GM19328 (cell line): ENCODE measurements around the gene AGMO.

Experiments used
- ATAC-seq: cut with Tn5 transposase; IDR thresholded peaks from one replicate; pipeline ENCODE4 v1.9.1; 2021; ENCODE audit warnings: mild to moderate bottlenecking, moderate library complexity; ENCODE audit not compliant: unreplicated experiment

The AGMO gene

DNA sequence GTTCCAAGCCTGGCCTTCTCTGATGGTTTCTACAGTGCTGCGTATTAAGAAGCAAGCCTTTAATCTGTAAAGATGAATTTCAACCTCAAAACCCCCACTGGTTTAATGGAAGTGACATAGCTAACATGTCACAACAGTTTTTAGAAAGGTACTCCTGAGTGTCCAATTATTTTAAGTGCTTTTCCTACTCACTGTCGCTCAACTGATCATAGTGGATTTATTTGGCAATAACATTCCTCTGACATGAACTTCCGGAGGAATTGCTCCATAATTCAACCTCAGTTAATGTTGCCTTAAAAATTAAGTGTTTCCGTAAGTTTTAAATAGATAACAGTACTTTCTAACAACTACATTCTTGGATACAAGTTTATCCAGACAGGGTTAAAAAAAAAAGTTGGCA is 57.5 kb downstream of the AGMO start:
- ATAC-seq, result no peak

DNA sequence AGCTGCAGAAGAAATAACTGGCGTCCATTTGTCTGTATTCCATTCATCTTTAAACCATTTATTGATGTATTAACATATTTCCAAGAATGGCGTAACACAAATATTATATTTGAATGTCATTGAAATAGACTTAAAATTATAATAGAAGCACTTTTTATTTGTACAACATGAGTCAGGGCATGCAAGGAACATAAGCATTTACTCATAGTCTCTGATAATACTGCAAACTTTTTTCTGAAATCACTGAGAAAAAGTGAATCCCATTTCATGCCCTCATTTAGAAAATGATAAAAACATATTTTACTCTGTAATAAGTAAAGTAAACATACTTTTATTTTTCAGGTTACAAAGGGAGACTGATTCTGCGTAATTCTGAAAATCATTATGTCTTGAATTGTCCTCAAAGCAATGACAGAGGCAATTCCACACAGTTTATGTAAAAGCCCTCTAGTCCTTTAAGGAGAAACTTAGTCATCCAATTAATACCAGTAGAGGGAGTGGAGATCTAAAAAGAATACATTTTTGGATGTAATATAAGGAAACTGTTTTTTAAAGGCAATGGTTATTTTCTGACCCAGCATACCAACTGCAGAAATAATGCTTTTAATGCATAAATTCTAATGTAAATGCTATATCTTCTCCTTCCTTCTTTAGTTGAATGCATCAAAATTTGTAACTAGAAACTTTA is 58.1 kb downstream of the AGMO start:
- ATAC-seq, result no peak

GRCh38 chr7:15498465-15498864 is 63.4 kb downstream of the AGMO start:
- no peak for ATAC-seq

GRCh38 chr7:15495170-15495569 is 66.6 kb downstream of the AGMO start:
- ATAC-seq, result no peak

DNA sequence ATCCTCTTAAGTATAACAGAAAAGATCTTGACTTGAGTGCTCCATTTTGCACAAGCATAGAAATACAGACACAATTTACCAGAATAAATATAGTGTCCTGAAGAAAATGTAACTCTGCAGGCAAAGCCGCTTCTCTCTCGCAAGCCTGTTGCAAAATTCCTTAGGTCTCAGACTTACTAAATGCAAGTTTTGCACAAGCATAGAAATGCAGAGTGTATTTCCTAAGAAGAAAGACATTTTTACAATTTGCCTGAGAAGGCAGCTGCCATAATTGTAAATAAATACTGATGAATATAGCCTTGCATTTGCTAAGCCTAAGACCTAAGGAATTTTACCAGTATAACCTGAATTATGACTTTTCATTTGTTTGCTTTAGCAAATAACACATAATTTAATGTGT is 67.1 kb downstream of the AGMO start:
- ATAC-seq, result no peak

DNA sequence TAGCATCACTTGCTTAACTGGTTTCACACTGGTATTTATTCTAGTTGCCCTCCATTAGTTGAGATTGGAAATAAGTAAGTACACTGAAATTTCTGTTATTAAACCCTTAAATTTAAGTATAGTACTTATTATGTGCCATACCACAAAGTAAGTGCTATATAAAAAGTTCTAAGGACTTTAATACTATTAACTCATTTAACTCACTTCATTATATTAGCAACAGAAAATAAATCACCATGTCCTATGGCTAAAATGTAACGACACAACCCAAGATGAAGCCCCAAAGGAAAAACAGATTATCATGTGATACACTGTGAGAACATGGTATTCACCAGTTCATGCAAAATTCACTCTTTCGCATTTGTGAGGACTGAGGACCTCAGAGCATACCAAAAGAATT is 70.5 kb downstream of the AGMO start:
- ATAC-seq, result no peak

DNA sequence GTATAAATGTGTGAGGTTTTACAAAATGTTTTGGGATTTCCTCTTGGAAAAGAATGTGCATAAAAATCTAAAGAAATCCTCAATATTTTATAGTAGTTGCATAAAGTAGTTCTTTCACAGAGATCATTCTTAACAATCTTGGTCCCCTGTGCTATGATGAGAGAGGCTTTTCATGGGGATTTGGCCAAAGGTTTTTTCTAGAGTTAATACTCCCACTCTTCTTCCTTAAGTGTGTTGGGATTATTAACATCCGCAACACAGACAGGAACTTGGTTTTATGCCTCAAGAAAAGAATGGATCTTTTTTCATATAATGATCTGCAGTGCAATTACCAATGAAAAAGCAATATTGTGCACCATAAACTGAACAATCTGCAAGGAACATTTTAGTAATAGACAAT is 71.5 kb downstream of the AGMO start:
- ATAC-seq, result no peak

DNA sequence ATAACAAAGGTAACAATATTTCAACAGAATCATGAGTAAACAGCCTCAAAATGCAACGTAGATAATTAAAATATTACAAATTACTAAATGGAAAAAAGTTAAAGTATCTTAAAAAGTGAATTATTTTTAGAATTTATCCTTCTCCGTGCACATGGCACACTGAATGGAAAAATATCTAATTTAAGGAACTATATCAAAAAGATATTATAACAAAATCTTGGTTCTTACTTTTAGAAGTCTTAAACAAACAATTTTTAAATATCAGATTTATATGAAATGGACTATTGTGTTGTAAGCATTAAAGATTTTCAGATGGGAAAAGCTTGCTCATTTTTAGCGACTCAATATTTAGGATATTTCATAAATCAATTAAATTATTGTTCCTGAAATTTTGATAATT is 72.0 kb downstream of the AGMO start:
- ATAC-seq, result no peak

- no peak for ATAC-seq
These were observed 72.4 kb downstream of the AGMO start for GRCh38 chr7:15489383-15489782.

- no peak for ATAC-seq
These were observed 73.4 kb downstream of the AGMO start for GRCh38 chr7:15488401-15488800.

DNA sequence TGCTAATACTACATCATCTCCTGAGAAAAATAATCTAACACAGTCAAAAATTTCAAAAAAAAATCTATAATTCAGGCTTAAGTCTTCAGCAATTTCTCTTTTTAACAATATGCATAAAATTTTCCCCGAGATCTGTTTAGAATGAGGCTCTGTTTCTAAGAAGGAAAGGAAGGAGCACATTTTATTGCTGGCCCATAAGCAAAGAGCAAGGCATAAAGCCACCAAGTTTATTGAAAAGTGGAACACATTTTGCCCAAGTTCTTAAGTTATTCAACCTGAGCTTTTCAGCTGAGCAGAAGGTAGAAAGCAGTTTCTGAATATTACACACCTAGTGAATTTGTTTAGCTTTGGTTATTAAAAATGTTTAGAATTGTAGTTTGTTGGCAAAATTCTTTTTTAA is 73.9 kb downstream of the AGMO start:
- no peak for ATAC-seq

DNA sequence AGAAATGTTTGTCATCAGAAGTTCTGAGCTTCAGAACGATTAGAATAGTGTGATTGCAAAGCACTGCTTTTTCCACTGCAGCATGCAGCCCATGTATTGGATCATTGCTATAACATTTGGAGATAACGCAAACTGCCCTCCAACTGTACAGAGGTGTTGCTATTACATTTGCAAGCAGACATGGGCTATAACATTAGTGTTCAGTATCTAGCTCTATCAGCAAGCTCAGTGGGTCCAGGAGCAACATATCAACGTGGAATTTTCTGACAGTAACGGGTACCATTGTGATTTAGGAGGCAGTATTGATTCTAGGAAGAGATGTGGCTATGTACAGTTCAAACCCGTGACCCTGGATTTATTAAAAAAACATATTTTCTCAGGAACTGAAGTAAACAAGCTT is 75.8 kb downstream of the AGMO start:
- no peak for ATAC-seq

DNA sequence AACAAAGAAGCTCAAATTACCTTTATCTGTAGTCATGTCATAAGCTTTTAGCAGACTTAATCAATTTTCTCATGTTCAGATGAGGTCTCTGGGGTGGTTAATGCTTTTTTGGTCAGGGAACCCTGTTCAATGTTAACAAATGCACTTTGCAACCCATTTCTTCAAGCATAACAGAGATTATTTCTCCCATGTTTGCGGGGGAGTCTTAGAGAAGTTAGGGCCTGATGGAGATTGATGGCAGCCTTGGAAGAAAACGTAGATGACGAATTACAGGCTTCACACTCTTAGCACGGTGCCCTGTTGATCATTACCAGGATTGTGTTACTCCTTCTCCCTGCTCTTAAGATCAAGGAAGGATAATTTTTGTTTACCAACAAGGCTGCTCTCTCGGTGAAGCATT is 76.4 kb downstream of the AGMO start:
- ATAC-seq, result no peak

- no peak for ATAC-seq
These were observed 80.7 kb downstream of the AGMO start for GRCh38 chr7:15481132-15481531.

DNA sequence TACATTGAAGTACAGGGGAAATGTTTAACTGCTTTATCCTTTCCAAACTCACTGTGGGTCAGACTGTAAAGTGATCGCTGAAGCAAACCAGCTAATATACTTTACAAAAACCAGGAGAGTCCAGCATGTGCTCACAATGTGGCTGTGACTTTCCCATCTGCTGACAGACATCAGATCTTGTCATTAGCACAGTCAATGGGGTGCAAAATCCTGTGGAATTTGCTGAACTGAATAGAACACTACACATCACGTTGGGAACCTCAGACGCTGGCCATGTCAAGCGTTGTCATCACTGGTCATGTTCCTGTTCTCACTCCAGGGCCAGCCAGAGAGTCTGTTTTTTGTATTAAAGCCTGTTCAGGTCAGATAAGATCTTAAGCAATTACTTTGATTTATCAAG is 83.4 kb downstream of the AGMO start:
- no peak for ATAC-seq

GRCh38 chr7:15476531-15476918 is 85.3 kb downstream of the AGMO start:
- ATAC-seq, result no peak

DNA sequence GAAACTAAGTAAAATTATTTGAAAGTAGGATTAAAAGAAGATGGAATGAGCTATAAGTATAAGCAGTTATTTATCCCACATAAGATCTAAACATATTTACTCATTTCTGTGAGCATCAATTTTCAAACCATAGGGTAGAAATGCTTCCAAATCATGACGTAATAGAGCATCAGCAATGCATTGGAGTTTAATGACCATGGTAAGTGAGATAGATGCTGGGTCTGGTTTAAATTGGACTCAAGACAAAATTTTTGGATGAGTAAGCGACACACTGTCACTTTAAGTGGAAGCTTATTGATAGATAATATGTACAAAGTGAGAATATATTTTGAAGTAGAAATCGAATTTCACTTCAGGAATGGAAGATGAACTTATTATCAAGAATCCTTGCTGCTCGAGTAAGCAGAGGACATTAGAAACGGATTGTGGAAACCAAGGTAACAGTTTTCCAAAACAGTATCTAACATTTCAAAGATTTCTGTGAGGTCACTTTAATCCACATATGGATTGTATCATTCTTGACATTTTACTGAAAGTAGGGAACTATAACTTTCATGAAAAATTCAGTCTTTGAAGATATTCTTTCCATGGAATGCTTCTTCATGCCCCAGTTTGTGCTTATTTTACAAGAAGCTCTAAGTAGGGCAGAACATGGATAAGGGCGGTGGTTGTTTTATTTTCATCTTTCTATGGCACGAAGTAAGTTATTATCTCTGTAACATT is 85.8 kb downstream of the AGMO start:
- no peak for ATAC-seq

DNA sequence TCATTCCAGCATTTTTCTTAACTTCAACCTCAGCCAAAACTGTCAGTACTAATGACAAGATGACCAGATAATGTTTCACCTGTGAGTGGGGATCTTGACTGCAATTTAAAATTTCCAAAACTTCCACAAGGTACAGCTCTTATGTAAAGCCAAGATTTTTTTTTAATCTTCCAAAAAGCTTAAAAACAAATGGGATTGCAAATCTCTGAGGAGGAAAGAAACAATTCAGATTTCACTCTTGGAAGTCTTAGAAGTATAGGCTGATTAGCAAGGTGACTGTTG is 90.2 kb downstream of the AGMO start:
- ATAC-seq, result no peak

DNA sequence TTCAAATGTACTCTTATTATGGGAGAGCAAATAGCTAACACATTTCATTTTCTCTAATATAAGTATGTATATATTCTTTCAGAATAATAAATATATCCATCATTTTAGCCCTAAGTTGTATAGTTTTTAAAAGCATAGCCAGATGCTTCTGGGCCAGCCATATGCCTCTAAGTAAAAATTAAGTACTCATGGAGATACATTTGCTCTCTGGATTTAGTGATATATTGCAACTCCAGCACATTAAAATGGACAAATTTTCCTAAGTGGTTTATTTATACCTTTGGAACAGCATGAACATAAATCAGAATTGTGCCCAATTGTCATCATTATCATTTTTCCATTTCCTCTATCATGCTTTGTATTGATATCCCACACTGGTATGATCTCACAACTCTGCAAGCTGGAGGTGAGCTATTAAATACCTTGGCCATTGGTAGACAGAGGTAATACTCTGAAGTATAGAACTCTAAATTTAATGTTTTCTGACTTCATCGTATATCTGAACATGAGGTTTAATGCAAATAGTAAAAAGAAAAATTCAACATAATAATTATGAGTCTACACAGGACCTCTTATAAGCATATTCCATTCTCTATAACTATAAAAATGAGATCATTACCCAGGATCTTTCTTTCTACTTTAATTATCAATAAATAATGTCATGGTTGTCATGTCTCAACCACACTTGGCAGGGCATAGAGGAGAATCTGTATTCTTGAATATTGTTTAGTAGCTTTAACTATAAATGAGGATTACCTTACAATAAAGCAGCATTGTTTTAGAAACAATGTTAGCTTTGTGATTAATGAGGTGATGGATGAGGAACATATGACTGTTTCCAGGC is 90.8 kb downstream of the AGMO start:
- no peak for ATAC-seq

DNA sequence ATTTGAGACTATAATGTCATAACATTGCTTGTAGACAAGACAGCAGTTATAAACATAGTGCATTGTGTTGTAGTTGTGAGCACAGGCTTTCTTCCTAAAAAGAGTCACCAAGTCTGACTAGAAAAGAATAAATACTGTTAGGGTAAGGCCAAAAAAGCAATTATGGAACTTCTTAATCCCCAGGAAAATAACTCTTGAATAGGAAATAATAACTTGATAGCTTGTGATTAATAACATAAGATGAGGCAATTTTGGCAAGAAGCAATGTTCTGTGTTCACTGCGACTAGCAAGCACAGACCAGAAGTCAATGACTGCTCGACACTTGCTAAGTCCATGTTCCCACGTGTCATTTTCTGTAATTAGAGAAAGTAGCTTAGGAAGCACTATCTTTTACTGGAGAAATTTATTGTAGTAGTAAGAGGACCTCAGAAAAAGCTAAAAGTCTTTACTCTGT is 97.1 kb downstream of the AGMO start:
- no peak for ATAC-seq

DNA sequence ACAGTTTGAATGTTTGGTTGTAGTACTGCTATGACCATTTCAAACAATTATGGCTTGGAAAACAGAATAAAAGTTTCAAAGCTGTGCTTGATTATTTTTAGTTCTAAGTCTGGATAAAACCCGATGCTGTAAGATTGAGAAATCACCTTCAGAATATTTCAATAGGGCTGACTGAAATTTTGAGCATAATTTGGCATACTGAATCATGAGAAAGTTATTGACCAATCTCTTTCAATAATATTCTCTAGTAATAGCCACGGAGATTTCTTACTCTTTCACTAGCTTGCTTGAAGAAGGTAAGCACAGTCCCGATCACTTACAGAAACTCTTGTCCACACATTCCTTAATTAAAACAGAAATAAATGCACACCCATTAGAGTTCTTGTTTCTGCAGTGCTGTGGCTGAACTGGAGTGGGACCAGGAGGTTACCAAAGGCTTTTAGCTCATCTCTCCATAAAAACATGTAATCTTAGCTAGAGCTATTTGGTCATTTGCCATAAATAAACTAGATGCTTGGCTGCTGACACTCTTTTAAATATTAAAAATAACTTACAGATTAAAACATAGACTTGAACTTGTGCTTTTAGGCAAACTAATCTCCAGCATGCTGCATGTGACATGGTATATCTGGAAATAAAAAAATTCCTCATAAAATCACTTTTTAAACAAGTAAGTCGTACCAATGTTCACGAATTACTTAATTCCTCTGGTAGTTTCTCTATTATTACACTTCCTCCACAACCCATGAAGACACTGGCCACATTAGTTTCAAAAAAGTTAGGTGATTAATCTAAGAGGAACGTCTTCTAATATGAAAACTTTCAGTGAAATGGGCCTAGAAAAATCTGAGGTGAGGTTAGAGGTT is 97.8 kb downstream of the AGMO start:
- ATAC-seq, result no peak
